HG02588 (cell line): ENCODE data around the gene THUMPD3.

Experiments
- ATAC-seq: cut with Tn5 transposase; IDR thresholded peaks from one replicate; pipeline ENCODE4 v1.9.1; 2021; ENCODE audit warnings: mild to moderate bottlenecking, moderate library complexity; ENCODE audit not compliant: unreplicated experiment

THUMPD3 gene

GRCh38 chr3:9415485-9416138 lies 52.8 kb downstream of the THUMPD3 start:
- no peak for ATAC-seq

- no peak for ATAC-seq
Measured at GRCh38 chr3:9416139-9416780, 53.4 kb downstream of the THUMPD3 start.

- no peak for ATAC-seq
Measured at GRCh38 chr3:9420850-9421549, 58.1 kb downstream of the THUMPD3 start.

- no peak for ATAC-seq
Measured at GRCh38 chr3:9422712-9423424, 60.0 kb downstream of the THUMPD3 start.

GRCh38 chr3:9428411-9428810 lies 65.6 kb downstream of the THUMPD3 start:
- no peak for ATAC-seq

GRCh38 chr3:9430733-9431132 lies 67.9 kb downstream of the THUMPD3 start:
- no peak for ATAC-seq

- no peak for ATAC-seq
Measured at GRCh38 chr3:9433627-9434521, 71.0 kb downstream of the THUMPD3 start.

- no peak for ATAC-seq
Measured at GRCh38 chr3:9435316-9435715, 72.5 kb downstream of the THUMPD3 start.
